H1 (cell line): ENCODE measurements around the gene FAM241B. TPM values are rescaled to one million over a fixed set of nuclear protein-coding genes. Genes with fewer than 3 reads are reported as not detected.

Experiments used
- CTCF ChIA-PET: fragments of 300-600 bp; sonication (Branson Sonifier 250); formaldehyde crosslinking; loops from one replicate; lab custom pipeline; 2021; ENCODE audit not compliant: partially characterized antibody; lab: Charles Lee
- POLR2A ChIA-PET: fragments of 300-600 bp; sonication (Branson Sonifier 250); formaldehyde crosslinking; loops from one replicate; lab custom pipeline; 2021; ENCODE audit warnings: inconsistent platforms; ENCODE audit not compliant: partially characterized antibody; lab: Charles Lee
- DNase-seq, 2 experiments: peaks; one replicate each; pipeline versions ENCODE4 v3.0.0 to v3.0.0-alpha.2; 2010 to 2022; ENCODE audit warnings: low spot score in 2 of 2, low read depth in 1 of 2, mixed read lengths in 1 of 2
- FAIRE-seq: peaks from 2 replicates; lab custom pipeline; 2011; peaks lifted over from hg19 to GRCh38; lab: Jason Lieb, UNC
- H2AFZ ChIP-seq: 2 replicates; pipeline ENCODE4 v1.8.1; 2012; ENCODE audit warnings: low read length, inconsistent platforms
- H2AK5ac ChIP-seq: 2 replicates; pipeline ENCODE4 v1.6.1; 2013; ENCODE audit warnings: low read depth, low read length
- H2BK120ac ChIP-seq: replicated peaks from 2 replicates; pipeline ENCODE3; 2013; ENCODE audit warnings: low read depth, low read length, inconsistent platforms
- H2BK12ac ChIP-seq: 2 replicates; pipeline ENCODE4 v1.6.1; 2013; ENCODE audit warnings: low read depth, low read length
- H2BK15ac ChIP-seq: 2 replicates; pipeline ENCODE4 v1.6.1; 2013; ENCODE audit warnings: low read length
- H2BK20ac ChIP-seq: 2 replicates; pipeline ENCODE4 v1.6.1; 2013; ENCODE audit warnings: low read length
- H2BK5ac ChIP-seq: 2 replicates; pipeline ENCODE4 v1.6.1; 2013; ENCODE audit warnings: low read depth, low read length
- H3K14ac ChIP-seq: 2 replicates; pipeline ENCODE4 v1.6.1; 2013; ENCODE audit warnings: inconsistent platforms; ENCODE audit not compliant: insufficient read length
- H3K18ac ChIP-seq: 2 replicates; pipeline ENCODE4 v1.6.1; 2013; ENCODE audit warnings: low read length; ENCODE audit errors: extremely low read depth
- H3K23ac ChIP-seq: 2 replicates; pipeline ENCODE4 v1.6.1; 2013; ENCODE audit warnings: inconsistent platforms; ENCODE audit not compliant: insufficient read length
- H3K23me2 ChIP-seq: 2 replicates; pipeline ENCODE4 v1.6.1; 2013; ENCODE audit warnings: low read depth, low read length
- H3K27ac ChIP-seq: 2 replicates; pipeline ENCODE4 v1.6.1; 2011; ENCODE audit warnings: low read depth, low read length, inconsistent platforms
- H3K27me3 ChIP-seq, 4 experiments: replicated peaks in 1 of 4; 1 replicate in 1 of 4; 2 replicates in 3 of 4; pipeline versions ENCODE4 v1.6.1 to v1.8.1; 2011 to 2013; ENCODE audit warnings: low read length in 3 of 4, mild to moderate bottlenecking in 3 of 4, inconsistent platforms in 2 of 4, mixed read lengths in 2 of 4, moderate library complexity in 1 of 4; ENCODE audit not compliant: control insufficient read depth in 3 of 4, insufficient read depth in 3 of 4; ENCODE audit errors: extremely low read depth in 1 of 4
- H3K36me3 ChIP-seq, 4 experiments: 2 replicates each; pipeline versions ENCODE4 v1.6.1 to v1.8.1; 2011 to 2013; ENCODE audit warnings: mild to moderate bottlenecking in 4 of 4, low read length in 3 of 4, moderate library complexity in 2 of 4, control low read depth in 1 of 4, inconsistent platforms in 1 of 4; ENCODE audit not compliant: insufficient read depth in 4 of 4, control insufficient read depth in 2 of 4
- H3K4ac ChIP-seq: replicated peaks from 2 replicates; pipeline ENCODE3; 2013; ENCODE audit warnings: low read length, low read depth, mixed read lengths, inconsistent platforms; ENCODE audit not compliant: insufficient read length
- H3K4me1 ChIP-seq, 4 experiments: replicated peaks in 1 of 4; 1 replicate in 1 of 4; 2 replicates in 3 of 4; pipeline versions ENCODE4 v1.6.1 to v1.8.1; 2011 to 2013; ENCODE audit warnings: low read length in 3 of 4, inconsistent platforms in 2 of 4, mixed read lengths in 1 of 4; ENCODE audit not compliant: insufficient read depth in 4 of 4, control insufficient read depth in 3 of 4
- H3K4me2 ChIP-seq, 2 experiments: 2 replicates each; pipeline versions ENCODE4 v1.6.1 to v1.8.1; 2011 to 2013; ENCODE audit warnings: low read depth in 2 of 2, low read length in 2 of 2, control low read depth in 1 of 2, inconsistent platforms in 1 of 2, mild to moderate bottlenecking in 1 of 2; ENCODE audit not compliant: insufficient read depth in 1 of 2
- H3K4me3 ChIP-seq, 4 experiments: fragments of 200-600, 300-600 bp in 1 of 4; sonication (generic), shearing (Covaris generic), sonication (Bioruptor Twin) in 1 of 4; 2 replicates each; pipeline versions ENCODE4 v1.5.1 to v1.8.1; 2011 to 2016; ENCODE audit warnings: low read length in 4 of 4, low read depth in 3 of 4, control low read depth in 2 of 4, inconsistent platforms in 2 of 4, mild to moderate bottlenecking in 2 of 4, mixed read lengths in 1 of 4, moderate library complexity in 1 of 4; ENCODE audit not compliant: insufficient read depth in 2 of 4; ENCODE audit errors: extremely low read depth in 1 of 4
- H3K56ac ChIP-seq: replicated peaks from 2 replicates; pipeline ENCODE3; 2013; ENCODE audit warnings: low read depth, mild to moderate bottlenecking, mixed read lengths, low read length, inconsistent platforms; ENCODE audit not compliant: insufficient read length
- H3K79me1 ChIP-seq: 2 replicates; pipeline ENCODE4 v1.6.1; 2013; ENCODE audit warnings: low read depth, low read length, control low read depth
- H3K79me2 ChIP-seq, 2 experiments: 2 replicates each; pipeline versions ENCODE4 v1.6.1 to v1.8.1; 2012 to 2013; ENCODE audit warnings: low read length in 2 of 2, mild to moderate bottlenecking in 2 of 2, inconsistent platforms in 1 of 2; ENCODE audit not compliant: insufficient read depth in 2 of 2, control insufficient read depth in 1 of 2
- H3K9ac ChIP-seq, 4 experiments: replicated peaks in 1 of 4; 1 replicate in 1 of 4; 2 replicates in 3 of 4; pipeline versions ENCODE4 v1.6.1 to v1.8.1; 2011 to 2013; ENCODE audit warnings: low read depth in 3 of 4, low read length in 3 of 4, control low read depth in 2 of 4, mild to moderate bottlenecking in 2 of 4, moderate library complexity in 2 of 4, inconsistent platforms in 1 of 4; ENCODE audit errors: extremely low read depth in 1 of 4
- H3K9me3 ChIP-seq, 2 experiments: 2 replicates each; pipeline versions ENCODE4 v1.6.1 to v1.8.1; 2012 to 2013; ENCODE audit warnings: mild to moderate bottlenecking in 2 of 2, moderate library complexity in 2 of 2, control low read depth in 1 of 2, inconsistent platforms in 1 of 2, low read depth in 1 of 2, low read length in 1 of 2, mixed read lengths in 1 of 2; ENCODE audit not compliant: insufficient read depth in 2 of 2
- H4K20me1 ChIP-seq, 2 experiments: replicated peaks in 1 of 2; 2 replicates each; pipeline versions ENCODE3 to v1.8.1; 2011 to 2013; ENCODE audit warnings: inconsistent platforms in 2 of 2, low read length in 2 of 2, mild to moderate bottlenecking in 1 of 2; ENCODE audit not compliant: insufficient read depth in 2 of 2, control insufficient read depth in 1 of 2
- H4K5ac ChIP-seq: 2 replicates; pipeline ENCODE4 v1.6.1; 2013; ENCODE audit warnings: low read length, low read depth, mixed read lengths, inconsistent platforms; ENCODE audit not compliant: insufficient read length
- H4K8ac ChIP-seq: 2 replicates; pipeline ENCODE4 v1.8.0; 2013; ENCODE audit warnings: mild to moderate bottlenecking, moderate library complexity, low read length, inconsistent platforms; ENCODE audit not compliant: insufficient read depth; ENCODE audit errors: extremely low read depth
- H4K91ac ChIP-seq: replicated peaks from 2 replicates; pipeline ENCODE3; 2013; ENCODE audit warnings: low read length, mixed read lengths, inconsistent platforms; ENCODE audit not compliant: insufficient read length
- ASH2L ChIP-seq: fragments of 200-600, 300-600 bp; sonication (generic); IDR thresholded peaks from one replicate; pipeline ENCODE4 v1.7.1; 2017; ENCODE audit warnings: low read length
- EGR1 ChIP-seq: IDR thresholded peaks from 2 replicates; pipeline ENCODE4 v1.6.1; 2011; ENCODE audit warnings: low read depth, low read length, borderline replicate concordance
- EP300 ChIP-seq, 2 experiments: IDR thresholded peaks; 1 replicate in 1 of 2; 2 replicates in 1 of 2; pipeline ENCODE4 v1.6.1; 2011 to 2012; ENCODE audit warnings: low read depth in 2 of 2, low read length in 2 of 2, mild to moderate bottlenecking in 2 of 2, borderline replicate concordance in 1 of 2, inconsistent platforms in 1 of 2, moderate library complexity in 1 of 2
- RAD21 ChIP-seq, 2 experiments: IDR thresholded peaks in 1 of 2; conservative IDR thresholded peaks in 1 of 2; 2 replicates each; pipeline ENCODE4 v1.6.1; 2011; ENCODE audit warnings: low read depth in 2 of 2, low read length in 2 of 2, improper control_type of control experiment in 1 of 2, inconsistent platforms in 1 of 2, mild to moderate bottlenecking in 1 of 2, moderate library complexity in 1 of 2
- SP1 ChIP-seq: IDR thresholded peaks from 2 replicates; pipeline ENCODE4 v1.6.1; 2011; ENCODE audit warnings: low read depth, low read length
- TBP ChIP-seq: IDR thresholded peaks from 2 replicates; pipeline ENCODE4 v1.6.1; 2011; ENCODE audit warnings: low read depth, low read length, improper control_type of control experiment
- YY1 ChIP-seq: IDR thresholded peaks from 2 replicates; pipeline ENCODE4 v1.6.1; 2011; ENCODE audit warnings: low read depth, mild to moderate bottlenecking, low read length
- WGBS, 2 experiments: shearing (Covaris generic) in 1 of 2; methylation state at CpG; one replicate each; pipeline versions ENCODE4 v1.1.6 to v1.1.7; 2013 to 2015; ENCODE audit warnings: low lambda C conversion rate in 2 of 2, mixed read lengths in 2 of 2, inconsistent platforms in 1 of 2, low coverage in 1 of 2, missing lambda C conversion rate in 1 of 2; ENCODE audit not compliant: insufficient replicate concordance in 2 of 2, insufficient coverage in 1 of 2, insufficient read length in 1 of 2; ENCODE audit errors: extremely low coverage in 1 of 2, missing lambda C conversion rate in 1 of 2; 5-methylcytosine and 5-hydroxymethylcytosine counted together
- polyA plus RNA-seq, 7 experiments: library from polyadenylated mRNA; depleted of rRNA in 3 of 7; stranded (reverse) in 5 of 7; unstranded in 2 of 7; fragments of >200 nt in 5 of 7; fragments of 200-250 nt in 2 of 7; gene quantifications; 1 replicate in 5 of 7; 2 replicates in 1 of 7; 4 replicates in 1 of 7; pipeline versions ENCODE4 v1.2.1 to v1.2.3, GENCODE V29; 2011 to 2013; ENCODE audit warnings: missing spikeins in 2 of 7, mixed read lengths in 2 of 7
- total RNA-seq: library from RNA; stranded (reverse); fragmentation: NEBNext Ultra II Directional; extraction: Animal tissue kit (Norgen Biotek cat#: 25700); gene quantifications from 2 replicates; pipeline ENCODE4 v1.2.1, GENCODE V29; 2021
- TF ChIP-seq, protein P1 (sequence below), 3 experiments: IDR thresholded peaks; 1 replicate in 2 of 3; 2 replicates in 1 of 3; pipeline versions ENCODE4 v1.5.1 to v1.6.1; 2011; ENCODE audit warnings: low read length in 3 of 3, mild to moderate bottlenecking in 3 of 3, inconsistent platforms in 2 of 3, low read depth in 1 of 3, moderate library complexity in 1 of 3; ENCODE audit not compliant: insufficient read depth in 1 of 3; ENCODE audit errors: control extremely low read depth in 1 of 3

Gene FAM241B
- total and polyA plus RNA-seq, 2 of the 8 experiments (the other 6 are each of a cell fraction or from before 2014, with no cell fraction given), result 19.3 to 30.1 TPM

DNA sequence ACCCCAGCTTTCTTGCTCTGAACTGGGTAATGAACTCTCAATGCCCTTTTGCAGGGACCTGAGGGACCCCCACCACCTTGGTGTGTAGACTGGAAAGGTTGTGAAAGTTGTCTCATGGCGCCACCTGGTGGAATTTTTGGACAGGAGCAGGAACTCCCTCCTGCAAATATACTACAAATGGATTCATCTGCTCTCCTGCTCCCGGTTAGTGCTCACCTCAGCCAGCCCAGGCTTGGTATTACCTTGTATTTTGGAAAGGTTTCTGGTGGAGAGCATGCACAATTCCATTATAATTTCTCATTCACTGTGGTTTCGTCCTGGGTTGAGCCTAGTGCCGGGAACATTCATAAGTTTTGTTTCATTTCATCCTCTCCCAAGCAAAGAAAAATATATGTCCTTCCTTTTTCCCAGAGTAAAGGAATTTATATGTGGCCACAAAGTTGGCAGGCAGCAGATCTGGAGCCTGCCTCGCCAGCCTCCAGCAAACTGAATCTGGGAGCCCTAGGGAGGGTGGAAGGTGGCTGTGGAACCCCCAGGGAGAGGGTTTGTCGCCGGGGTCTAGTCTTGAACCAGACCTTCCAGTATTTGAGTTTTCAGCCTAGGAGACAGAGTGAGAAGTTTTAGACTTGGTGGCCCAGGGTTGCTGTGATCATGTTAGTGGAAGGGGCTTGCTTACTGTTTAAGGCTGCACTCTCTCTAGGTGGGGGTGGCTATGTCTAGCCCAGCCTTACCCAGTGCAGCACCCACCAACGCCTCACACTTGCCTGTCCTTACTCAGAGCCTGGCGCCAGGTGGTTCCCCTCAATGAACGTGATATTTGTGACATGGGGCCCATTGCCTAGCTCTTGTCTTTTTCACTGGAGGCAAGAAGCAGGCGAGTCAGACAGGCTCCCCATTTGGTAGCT, 9.5 kb downstream of the FAM241B start:
- Histone ChIP-seq H3K9ac (no peak overlapping the region), H3K79me1 (no peaks in the 10 kb centered on the region), H2BK120ac (no peak overlapping the region), H4K5ac (no peak overlapping the region), H2BK20ac (no peak overlapping the region), H3K23ac (no peak overlapping the region), H3K4me3 (no peak overlapping the region), H2BK5ac (no peak overlapping the region), H3K23me2 (no peaks in the 10 kb centered on the region), H3K56ac (no peak overlapping the region), H3K4me1 (peaks cover 4 to 9% (median 7%) of the 10 kb centered on the region in 4 experiments), H2BK15ac (no peak overlapping the region), H3K18ac (no peak overlapping the region), H4K8ac (no peak overlapping the region), H3K27ac (no peak overlapping the region), H3K4me2 (no peak overlapping the region), H3K36me3 (no peaks in the 10 kb centered on the region), H4K20me1 (peaks cover 2 to 3% of the 10 kb centered on the region in 2 experiments), H4K91ac (no peak overlapping the region), H3K27me3 (no peaks in the 10 kb centered on the region), H3K14ac (no peak overlapping the region), H3K9me3 (no peaks in the 10 kb centered on the region), H2AFZ (no peak overlapping the region), H2BK12ac (no peak overlapping the region), H3K79me2 (no peaks in the 10 kb centered on the region), H3K4ac (no peak overlapping the region), H2AK5ac (no peak overlapping the region)
- ChIA-PET POLR2A (interaction anchor here (0.5 to 7.9 kb wide), 3 partner anchors 79 to 232 kb away, joined by 3 to 59 read pairs (median 3); no protein-coding TSS in a partner anchor), CTCF (interaction anchor here (0.7 to 41.0 kb wide), 20 partner anchors 8 to 231 kb away, joined by 3 to 1374 read pairs (median 4); partner anchors contain the start of genes FAM241B, NEUROG3 and TSPAN15)
- DNase-seq (peak in 1 of 2 experiments; percentile 80), FAIRE-seq (peak; percentile 86)
- 64% methylated on average over 11 of the region's 11 CpGs; no CpG with 5 or more reads in 1 of the 2 experiments for WGBS, 2 experiments
- TF ChIP-seq RAD21 (IDR thresholded peaks at IDR 0.05 in 1 of 2, conservative IDR thresholded peaks at IDR 0.05 in 1 of 2; ENCODE audit: low read depth in 2 of 2, low read length in 2 of 2), result peak; percentile 98 to 99
- TF ChIP-seq YY1, result peak; percentile 44; the same call in 1 of the 2 replicates
- 0 out of 3 replicates have a peak, but pooled peaks of 1 of the 2 experiments have one; percentile 33 for TF ChIP-seq EP300 (IDR thresholded peaks at IDR 0.05; ENCODE audit: borderline replicate concordance in 1 of 2, low read depth in 2 of 2, low read length in 2 of 2)
- TF ChIP-seq, protein P1, sequence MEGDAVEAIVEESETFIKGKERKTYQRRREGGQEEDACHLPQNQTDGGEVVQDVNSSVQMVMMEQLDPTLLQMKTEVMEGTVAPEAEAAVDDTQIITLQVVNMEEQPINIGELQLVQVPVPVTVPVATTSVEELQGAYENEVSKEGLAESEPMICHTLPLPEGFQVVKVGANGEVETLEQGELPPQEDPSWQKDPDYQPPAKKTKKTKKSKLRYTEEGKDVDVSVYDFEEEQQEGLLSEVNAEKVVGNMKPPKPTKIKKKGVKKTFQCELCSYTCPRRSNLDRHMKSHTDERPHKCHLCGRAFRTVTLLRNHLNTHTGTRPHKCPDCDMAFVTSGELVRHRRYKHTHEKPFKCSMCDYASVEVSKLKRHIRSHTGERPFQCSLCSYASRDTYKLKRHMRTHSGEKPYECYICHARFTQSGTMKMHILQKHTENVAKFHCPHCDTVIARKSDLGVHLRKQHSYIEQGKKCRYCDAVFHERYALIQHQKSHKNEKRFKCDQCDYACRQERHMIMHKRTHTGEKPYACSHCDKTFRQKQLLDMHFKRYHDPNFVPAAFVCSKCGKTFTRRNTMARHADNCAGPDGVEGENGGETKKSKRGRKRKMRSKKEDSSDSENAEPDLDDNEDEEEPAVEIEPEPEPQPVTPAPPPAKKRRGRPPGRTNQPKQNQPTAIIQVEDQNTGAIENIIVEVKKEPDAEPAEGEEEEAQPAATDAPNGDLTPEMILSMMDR (IDR thresholded peaks at IDR 0.05; ENCODE audit: control extremely low read depth in 1 of 3, insufficient read depth in 1 of 3, low read depth in 1 of 3, low read length in 3 of 3), result peak; percentile 64 to 97 (median 89)
- no peak for TF ChIP-seq TBP
- TF ChIP-seq ASH2L, result no peak
- no peak for TF ChIP-seq EGR1
- no peak for TF ChIP-seq SP1
